Measurements from ENCODE around the gene DLEC1.
"Not testable (repeated sequence)": the region's sequence is repeated elsewhere in the genome, so short reads cannot be mapped to it uniquely, and the experiment has no call there.

The DLEC1 gene

DNA sequence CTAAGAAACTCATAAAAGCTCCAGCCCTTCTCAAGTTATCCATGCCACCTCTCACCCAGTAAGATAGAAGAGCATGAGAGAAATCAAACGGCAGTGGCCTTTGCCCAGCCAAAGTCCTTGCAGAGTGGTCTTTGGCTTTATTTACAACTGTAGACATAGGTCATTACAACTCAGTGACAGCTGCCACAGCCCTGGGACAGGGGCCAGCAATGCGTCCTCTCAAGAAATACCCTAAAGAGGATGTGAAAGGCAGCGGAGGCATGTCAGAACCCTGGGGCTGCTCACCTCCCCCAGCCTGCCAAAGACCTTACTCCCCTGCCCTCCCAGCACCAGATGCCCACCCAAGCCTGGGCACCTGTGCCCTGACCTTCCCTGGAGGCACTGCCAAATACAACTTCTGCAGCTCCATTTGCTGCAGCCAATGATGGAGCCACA lies 91.6 kb downstream of the DLEC1 start:
- TF ChIP-seq CTCF (IDR thresholded peaks at IDR 0.05; ENCODE audit: unreplicated experiment in 3 of 3), result no peak
- Mint-ChIP-seq H3K4me3 (no peak overlapping the region), H3K36me3 (ENCODE audit: low read depth) (peaks cover 61% of the 10 kb centered on the region), H3K27ac (no peak overlapping the region), H3K4me1 (peaks cover 14% of the 10 kb centered on the region), H3K27me3 (ENCODE audit: low read depth) (no peaks in the 10 kb centered on the region), H3K9me3 (no peaks in the 10 kb centered on the region)

- peaks cover 22% of the 10 kb centered on the region for H3K4me1 Mint-ChIP-seq
- H3K9me3 Mint-ChIP-seq, result no peaks in the 10 kb centered on the region
- peak in 2 of 3 experiments; percentile 21 to 36 for TF ChIP-seq CTCF (IDR thresholded peaks at IDR 0.05; ENCODE audit: unreplicated experiment in 3 of 3)
- no peak overlapping the region for H3K4me3 Mint-ChIP-seq
- H3K36me3 Mint-ChIP-seq (ENCODE audit: low read depth), result peaks cover 56% of the 10 kb centered on the region
- H3K27ac Mint-ChIP-seq, result peak overlapping the region in 1 of 3 experiments; percentile 59
- H3K27me3 Mint-ChIP-seq (ENCODE audit: low read depth), result no peaks in the 10 kb centered on the region
Measured at GRCh38 chr3:38131621-38132369, 92.8 kb downstream of the DLEC1 start.

DNA sequence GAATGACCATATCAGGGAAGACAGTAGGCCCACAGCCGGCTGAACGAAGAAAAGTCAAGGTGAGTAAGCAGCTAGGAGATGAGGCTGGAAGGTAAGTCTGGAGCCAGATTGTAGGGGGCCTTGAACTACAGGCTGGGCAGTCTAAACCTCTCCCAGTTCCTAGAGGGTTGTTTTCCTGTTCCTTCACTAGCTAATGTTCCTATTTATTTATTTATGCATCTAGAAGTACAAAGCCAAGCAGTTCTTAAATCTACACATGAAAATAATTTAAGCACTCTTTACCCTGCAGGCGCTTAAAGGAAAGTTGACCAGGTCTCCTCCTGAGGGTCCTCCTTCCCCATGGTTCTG lies 94.2 kb downstream of the DLEC1 start:
- no peak for TF ChIP-seq CTCF (IDR thresholded peaks at IDR 0.05; ENCODE audit: unreplicated experiment in 3 of 3)
- Mint-ChIP-seq H3K27ac (peak overlapping the region; percentile 6 to 72 (median 47)), H3K4me1 (peaks cover 29% of the 10 kb centered on the region), H3K9me3 (no peaks in the 10 kb centered on the region), H3K4me3 (peak overlapping the region; percentile 3 to 51 (median 40)), H3K27me3 (ENCODE audit: low read depth) (no peaks in the 10 kb centered on the region), H3K36me3 (ENCODE audit: low read depth) (peaks cover 44% of the 10 kb centered on the region)

- Mint-ChIP-seq H3K27me3 (ENCODE audit: low read depth) (no peaks in the 10 kb centered on the region), H3K36me3 (ENCODE audit: low read depth) (peaks cover 44% of the 10 kb centered on the region), H3K4me3 (peak overlapping the region; percentile 39 to 90 (median 56)), H3K27ac (peak overlapping the region; percentile 6 to 72 (median 47)), H3K4me1 (peaks cover 33% of the 10 kb centered on the region), H3K9me3 (no peaks in the 10 kb centered on the region)
- no peak for TF ChIP-seq CTCF (IDR thresholded peaks at IDR 0.05; ENCODE audit: unreplicated experiment in 3 of 3)
Measured at GRCh38 chr3:38133557-38134405, 94.8 kb downstream of the DLEC1 start.

GRCh38 chr3:38134517-38135143 lies 95.6 kb downstream of the DLEC1 start:
- peak overlapping the region; percentile 82 to 93 (median 90) for H3K4me3 Mint-ChIP-seq
- not testable (repeated sequence) for H3K9me3 Mint-ChIP-seq; H3K27me3 Mint-ChIP-seq (ENCODE audit: low read depth)
- H3K36me3 Mint-ChIP-seq (ENCODE audit: low read depth), result peaks cover 36% of the 10 kb centered on the region
- peak overlapping the region; percentile 6 to 90 (median 32) for H3K27ac Mint-ChIP-seq
- H3K4me1 Mint-ChIP-seq, result peaks cover 40% of the 10 kb centered on the region

DNA sequence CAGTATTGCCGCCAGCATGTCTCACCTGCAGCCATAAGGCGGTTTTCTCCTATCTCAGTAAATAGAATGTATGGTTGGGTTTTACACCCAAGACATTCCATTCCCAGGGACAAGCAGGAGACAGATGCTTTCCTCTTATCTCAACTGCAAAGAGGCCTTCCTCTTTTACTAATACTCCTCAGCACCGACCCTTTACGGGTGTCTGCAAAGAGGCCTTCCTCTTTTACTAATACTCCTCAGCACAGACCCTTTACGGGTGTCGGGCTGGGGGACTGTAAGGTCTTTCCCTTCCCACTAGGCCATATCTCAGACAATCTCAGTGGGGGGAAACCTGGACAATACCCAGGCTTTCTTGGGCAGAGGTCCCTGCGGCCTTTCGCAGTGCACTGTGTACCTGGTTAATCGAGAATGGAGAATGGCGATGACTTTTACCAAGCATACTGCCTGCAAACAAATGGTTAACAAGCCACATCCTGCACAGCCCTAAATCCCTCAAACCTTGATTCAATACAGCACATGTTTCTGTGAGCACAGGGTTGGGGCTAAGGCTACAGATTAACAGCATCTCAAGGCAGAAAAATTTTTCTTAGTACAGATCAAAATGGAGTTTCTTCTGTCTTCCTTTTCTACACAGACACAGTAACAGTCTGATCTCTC lies 96.7 kb downstream of the DLEC1 start:
- Mint-ChIP-seq H3K4me3 (peak overlapping the region; percentile 82 to 93 (median 90)), H3K36me3 (ENCODE audit: low read depth) (peaks cover 28% of the 10 kb centered on the region), H3K4me1 (peaks cover 42% of the 10 kb centered on the region), H3K27ac (peak overlapping the region; percentile 56 to 90 (median 56))
- not testable (repeated sequence) for H3K9me3 Mint-ChIP-seq; H3K27me3 Mint-ChIP-seq (ENCODE audit: low read depth)
